Measurements from ENCODE around the gene CTBP2. TPM values are rescaled to one million over a fixed set of nuclear protein-coding genes. Genes with fewer than 3 reads are reported as not detected.

CTBP2 gene
- total and polyA plus RNA-seq, 10 donors, result 6.7 to 74.4 (median 40.1) TPM

DNA sequence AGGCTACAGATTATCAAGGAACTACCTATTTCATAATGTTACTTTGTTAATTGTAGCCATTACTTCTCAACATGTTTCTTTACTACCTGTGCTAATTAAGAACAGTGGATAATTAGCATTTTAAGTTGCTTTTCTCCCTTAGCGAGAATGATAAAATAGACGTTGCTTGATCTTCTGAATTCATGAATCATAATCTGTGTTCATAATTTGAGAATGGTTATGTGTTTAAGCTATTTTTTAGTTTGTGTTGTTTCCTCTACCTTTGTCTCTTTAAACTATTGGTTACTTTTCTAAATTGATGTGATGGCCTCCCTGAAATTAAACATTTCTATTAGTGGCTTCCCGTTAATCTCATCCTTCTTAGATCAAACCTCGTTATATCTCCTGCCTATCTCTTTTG, 218.5 kb downstream of the CTBP2 start, which contains the start of gene ZRANB1:
Gene ZRANB1, plus strand, starts transcription at position 301 of the 400 bp plus-strand sequence. CDS start 371 bp downstream, outside the sequence.
- intact Hi-C loops (cut with DNase I; ENCODE audit: low total_unique reads), result no loop called here

DNA sequence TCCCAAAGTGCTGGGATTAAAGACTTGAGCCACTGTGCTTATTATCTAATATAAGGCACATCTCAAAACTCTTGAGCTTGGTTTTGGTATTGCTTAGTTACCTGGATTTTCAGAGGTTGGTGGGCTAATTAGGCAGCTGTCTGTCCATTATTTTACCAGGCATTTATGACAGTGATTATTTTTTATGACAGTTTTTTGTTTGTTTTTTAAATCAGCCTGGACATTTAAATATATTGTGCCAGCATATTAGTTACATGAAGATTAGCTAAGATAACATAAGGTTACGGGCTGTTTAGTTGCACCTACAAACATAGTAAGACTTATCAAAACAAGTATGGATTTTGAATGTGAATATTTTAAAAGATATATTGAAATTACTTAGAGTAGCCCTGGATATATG, 221.1 kb downstream of the CTBP2 start:
- Histone ChIP-seq H3K27ac (no peak overlapping the region), H3K9me3 (no peaks in the 10 kb centered on the region), H3K4me3 (no peak overlapping the region), H3K36me3 (peaks cover 0 to 12% (median 0%) of the 10 kb centered on the region in 6 donors), H3K4me1 (peaks cover 7 to 76% (median 47%) of the 10 kb centered on the region in 6 donors), H3K27me3 (replicated peaks in 1 of 7) (no peaks in the 10 kb centered on the region)
- intact Hi-C loops (cut with DNase I; ENCODE audit: low total_unique reads), result no loop called here
- no peak for DNase-seq
- TF ChIP-seq POLR2AphosphoS5 (IDR thresholded peaks at IDR 0.05) (no peak), POLR2A (IDR thresholded peaks at IDR 0.05) (no peak)
- TF ChIP-seq, protein P1, sequence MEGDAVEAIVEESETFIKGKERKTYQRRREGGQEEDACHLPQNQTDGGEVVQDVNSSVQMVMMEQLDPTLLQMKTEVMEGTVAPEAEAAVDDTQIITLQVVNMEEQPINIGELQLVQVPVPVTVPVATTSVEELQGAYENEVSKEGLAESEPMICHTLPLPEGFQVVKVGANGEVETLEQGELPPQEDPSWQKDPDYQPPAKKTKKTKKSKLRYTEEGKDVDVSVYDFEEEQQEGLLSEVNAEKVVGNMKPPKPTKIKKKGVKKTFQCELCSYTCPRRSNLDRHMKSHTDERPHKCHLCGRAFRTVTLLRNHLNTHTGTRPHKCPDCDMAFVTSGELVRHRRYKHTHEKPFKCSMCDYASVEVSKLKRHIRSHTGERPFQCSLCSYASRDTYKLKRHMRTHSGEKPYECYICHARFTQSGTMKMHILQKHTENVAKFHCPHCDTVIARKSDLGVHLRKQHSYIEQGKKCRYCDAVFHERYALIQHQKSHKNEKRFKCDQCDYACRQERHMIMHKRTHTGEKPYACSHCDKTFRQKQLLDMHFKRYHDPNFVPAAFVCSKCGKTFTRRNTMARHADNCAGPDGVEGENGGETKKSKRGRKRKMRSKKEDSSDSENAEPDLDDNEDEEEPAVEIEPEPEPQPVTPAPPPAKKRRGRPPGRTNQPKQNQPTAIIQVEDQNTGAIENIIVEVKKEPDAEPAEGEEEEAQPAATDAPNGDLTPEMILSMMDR (IDR thresholded peaks at IDR 0.05 in 8 of 11, conservative IDR thresholded peaks at IDR 0.05 in 3 of 11), result no peak
- 94 to 100% (median 97%) methylated on average over 1 of the region's 1 CpG for WGBS, 5 donors

More for the DNA sequence above, 218.5 kb downstream of the CTBP2 start, which contains the start of gene ZRANB1:
- H3K27ac ChIP-seq, result peak within 1 kb of the TSS in 2 of 8 donors; percentile 10 to 24
- peaks cover 0 to 17% (median 0%) of the 10 kb centered on the region in 6 donors for H3K36me3 ChIP-seq
- H3K27me3 ChIP-seq (replicated peaks in 1 of 7), result no peaks in the 10 kb centered on the region
- DNase-seq, result no peak
- TF ChIP-seq POLR2A (IDR thresholded peaks at IDR 0.05) (no peak), POLR2AphosphoS5 (IDR thresholded peaks at IDR 0.05) (no peak)
- TF ChIP-seq, protein P1 (IDR thresholded peaks at IDR 0.05 in 8 of 11, conservative IDR thresholded peaks at IDR 0.05 in 3 of 11), result no peak
- no peaks in the 10 kb centered on the region for H3K9me3 ChIP-seq
- whole genome bisulfite sequencing, 5 donors, result 81 to 90% (median 86%) methylated on average over 4 of the region's 4 CpGs
- no peak within 1 kb of the TSS for H3K4me3 ChIP-seq
- H3K4me1 ChIP-seq, result peaks cover 11 to 84% (median 56%) of the 10 kb centered on the region in 6 donors

DNA sequence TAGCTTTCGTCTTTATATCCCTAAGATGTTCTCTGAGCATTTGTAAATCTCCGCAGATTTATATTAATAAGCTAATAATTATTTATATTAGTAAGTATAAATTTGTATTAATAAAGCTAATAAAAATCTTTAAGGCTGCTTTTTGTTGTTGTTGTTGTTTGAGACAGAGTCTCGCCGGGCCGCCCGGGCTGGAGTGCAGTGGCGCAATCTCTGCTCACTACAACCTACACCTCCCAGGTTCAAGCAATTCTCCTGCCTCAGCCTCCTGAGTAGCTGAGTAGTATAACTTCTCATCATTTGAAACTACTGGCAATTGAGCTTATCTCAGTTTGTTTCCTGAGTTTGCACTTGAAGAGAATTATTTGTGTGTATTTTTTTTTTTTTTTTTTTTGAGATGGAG, 223.6 kb downstream of the CTBP2 start:
- H3K9me3 ChIP-seq, result peaks cover 0 to 9% (median 1%) of the 10 kb centered on the region in 8 donors
- no peak overlapping the region for H3K27ac ChIP-seq
- intact Hi-C loops (cut with DNase I; ENCODE audit: low total_unique reads), result no loop called here
- H3K4me3 ChIP-seq, result no peak overlapping the region
- no peaks in the 10 kb centered on the region for H3K27me3 ChIP-seq (replicated peaks in 1 of 7)
- peaks cover 0 to 57% (median 23%) of the 10 kb centered on the region in 6 donors for H3K4me1 ChIP-seq
- peaks cover 0 to 8% (median 0%) of the 10 kb centered on the region in 6 donors for H3K36me3 ChIP-seq
- TF ChIP-seq POLR2AphosphoS5 (IDR thresholded peaks at IDR 0.05) (no peak), POLR2A (IDR thresholded peaks at IDR 0.05) (no peak)
- TF ChIP-seq, protein P1 (IDR thresholded peaks at IDR 0.05 in 8 of 11, conservative IDR thresholded peaks at IDR 0.05 in 3 of 11), result no peak
- DNase-seq, result no peak
- 79 to 93% (median 89%) methylated on average over 7 of the region's 7 CpGs for WGBS, 5 donors

DNA sequence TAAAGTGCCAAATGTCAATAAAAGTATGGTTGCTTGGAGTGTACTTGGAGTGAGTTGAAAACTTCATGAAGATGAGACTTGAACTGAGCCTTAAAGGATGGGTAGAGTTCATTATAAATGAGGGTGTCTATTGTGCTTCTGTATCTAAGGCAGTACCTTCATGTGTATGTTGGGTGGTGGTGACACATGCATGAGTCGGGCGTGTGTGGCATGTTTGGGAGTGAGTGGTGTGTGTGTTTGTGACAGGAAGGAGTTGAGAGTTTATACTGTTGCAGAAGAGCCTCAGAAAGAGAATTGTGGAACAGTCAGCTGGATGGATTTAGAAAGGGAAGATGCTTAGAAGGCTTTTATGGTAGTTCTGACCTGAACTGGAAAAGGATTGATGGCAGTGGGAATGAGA, 224.4 kb downstream of the CTBP2 start:
- H3K27me3 ChIP-seq (replicated peaks in 1 of 7), result no peaks in the 10 kb centered on the region
- H3K9me3 ChIP-seq, result peaks cover 0 to 15% (median 2%) of the 10 kb centered on the region in 8 donors
- TF ChIP-seq POLR2A (IDR thresholded peaks at IDR 0.05), result no peak
- TF ChIP-seq POLR2AphosphoS5 (IDR thresholded peaks at IDR 0.05), result no peak
- TF ChIP-seq, protein P1 (IDR thresholded peaks at IDR 0.05 in 8 of 11, conservative IDR thresholded peaks at IDR 0.05 in 3 of 11), result no peak
- H3K4me1 ChIP-seq, result peaks cover 0 to 50% (median 21%) of the 10 kb centered on the region in 6 donors
- DNase-seq, result no peak
- H3K27ac ChIP-seq, result no peak overlapping the region
- H3K4me3 ChIP-seq, result no peak overlapping the region
- intact Hi-C loops (cut with DNase I; ENCODE audit: low total_unique reads), result no loop called here
- WGBS, 5 donors, result 77 to 96% (median 85%) methylated on average over 2 of the region's 2 CpGs
- H3K36me3 ChIP-seq, result peaks cover 0 to 16% (median 0%) of the 10 kb centered on the region in 6 donors

Small RNA genes lying within 50 kb of the gene (microRNA-seq; reads per million reads assigned to microRNA genes)
- 0 reads per million in 3 donors for gene MIR4296

Small RNA genes lying within 50 kb of the gene (small RNA-seq; reads per million reads assigned to genes)
- gene MIR4296, result 0 reads per million in 4 donors
- gene MRPS21P6, result 0 reads per million in 4 donors

Other genes with a start within 250 kb of the CTBP2 start
- 10 to 100 TPM; 16.1 to 28.8 (median 20.3) TPM for gene ZRANB1, start 218.4 kb downstream of the CTBP2 start, total RNA-seq
- gene ZRANB1, start 218.4 kb downstream of the CTBP2 start, polyA plus RNA-seq, result 1 to 10 TPM; 5.0 to 8.0 (median 5.3) TPM

Measured in spleen (tissue), 11 donors.